Ovary (tissue), 3 donors: ENCODE results near the gene UGP2.

Source experiments
- CTCF ChIP-seq, 3 donors: fragments of 450-650 bp in 2 of 3; fragments of 200-600 bp in 1 of 3; IDR thresholded peaks; one replicate each; pipeline versions ENCODE4 v1.5.1 to v1.8.0; 2016 to 2022; ENCODE audit warnings: antibody characterized with exemption in 3 of 3, mild to moderate bottlenecking in 1 of 3
- EP300 ChIP-seq: sonication (generic); formaldehyde crosslinking; IDR thresholded peaks from one replicate; pipeline ENCODE4 v1.6.1; 2017; ENCODE audit warnings: antibody characterized with exemption
- POLR2A ChIP-seq: fragments of 450-650 bp; IDR thresholded peaks from one replicate; pipeline ENCODE4 v1.6.1; 2017; ENCODE audit warnings: antibody characterized with exemption, mild to moderate bottlenecking, moderate library complexity
- donor health status: DM: no; HTN: no; CAD: no.

GRCh38 chr2:63903003-63903402, 61.3 kb downstream of the UGP2 start:
- TF ChIP-seq CTCF (IDR thresholded peaks at IDR 0.05) (no peak), POLR2A (no peak), EP300 (no peak)
